ENCODE measurements around the gene SMO. TPM values are rescaled to one million over a fixed set of nuclear protein-coding genes. Genes with fewer than 3 reads are reported as not detected.

Gene SMO
- total RNA-seq, 1 experiment from 2014 or later = 15.7 TPM

DNA sequence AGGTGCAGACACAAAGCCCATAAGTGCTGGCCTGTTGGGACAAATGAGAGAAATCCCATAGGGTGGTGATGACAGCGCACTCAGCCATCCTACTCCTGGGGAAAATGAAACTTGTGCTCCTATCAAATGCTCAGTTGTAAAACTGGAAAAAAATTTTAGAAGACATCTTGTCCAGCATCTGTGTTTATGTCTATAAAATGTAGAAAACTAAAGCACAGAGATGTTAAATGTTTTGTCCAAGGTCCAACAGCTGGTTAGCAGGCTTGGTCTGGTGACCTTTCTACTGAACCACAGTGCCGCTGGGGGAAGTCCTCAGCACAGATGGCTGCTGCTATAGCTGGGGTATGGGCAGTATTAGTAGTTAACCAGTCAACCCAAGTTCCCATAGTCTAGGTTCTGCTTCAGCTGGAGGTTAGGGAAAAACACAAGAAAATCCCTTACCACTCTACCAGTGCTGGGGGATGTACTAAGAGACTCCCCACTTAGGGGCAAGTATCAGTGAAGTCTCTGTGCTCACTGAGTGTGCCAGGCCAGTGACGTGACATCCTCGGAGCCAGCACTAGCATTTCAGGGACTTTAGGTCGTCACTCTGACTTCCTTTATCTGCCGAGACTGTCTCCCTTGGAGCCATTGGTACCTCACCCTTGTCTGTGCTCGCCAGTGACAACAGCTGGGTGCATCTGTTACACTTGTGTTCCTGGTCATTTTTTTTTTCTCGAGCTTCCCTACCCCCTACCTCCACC, 42.0 kb upstream of the SMO start:
- no peak overlapping the region for H3K4me3 ChIP-seq (ENCODE audit: low read length)
- no peak overlapping the region for H2AFZ ChIP-seq (ENCODE audit: low read length)
- no peaks in the 10 kb centered on the region for H3K9me2 ChIP-seq (replicated peaks; ENCODE audit: low read length)
- no peaks in the 10 kb centered on the region for H4K20me1 ChIP-seq (ENCODE audit: low read length)
- no peak for ATAC-seq
- H3K79me2 ChIP-seq (ENCODE audit: low read length) = no peaks in the 10 kb centered on the region
- H3K9me3 ChIP-seq (ENCODE audit: low read length) = no peaks in the 10 kb centered on the region
- no peaks in the 10 kb centered on the region; the same call in 1 of the 2 replicates for H3K27me3 ChIP-seq (ENCODE audit: low read length)
- no TSS peak for BruUV-seq (replicated peaks)
- DNase-seq = no peak
- no peaks in the 10 kb centered on the region for H3F3A ChIP-seq (ENCODE audit: low read length, unreplicated experiment)
- H3K36me3 ChIP-seq (ENCODE audit: low read depth, low read length) = no peaks in the 10 kb centered on the region
- no peak overlapping the region for H3K27ac ChIP-seq (ENCODE audit: low read length)
- CTCF ChIA-PET = no interaction called here
- TF ChIP-seq, protein P1, sequence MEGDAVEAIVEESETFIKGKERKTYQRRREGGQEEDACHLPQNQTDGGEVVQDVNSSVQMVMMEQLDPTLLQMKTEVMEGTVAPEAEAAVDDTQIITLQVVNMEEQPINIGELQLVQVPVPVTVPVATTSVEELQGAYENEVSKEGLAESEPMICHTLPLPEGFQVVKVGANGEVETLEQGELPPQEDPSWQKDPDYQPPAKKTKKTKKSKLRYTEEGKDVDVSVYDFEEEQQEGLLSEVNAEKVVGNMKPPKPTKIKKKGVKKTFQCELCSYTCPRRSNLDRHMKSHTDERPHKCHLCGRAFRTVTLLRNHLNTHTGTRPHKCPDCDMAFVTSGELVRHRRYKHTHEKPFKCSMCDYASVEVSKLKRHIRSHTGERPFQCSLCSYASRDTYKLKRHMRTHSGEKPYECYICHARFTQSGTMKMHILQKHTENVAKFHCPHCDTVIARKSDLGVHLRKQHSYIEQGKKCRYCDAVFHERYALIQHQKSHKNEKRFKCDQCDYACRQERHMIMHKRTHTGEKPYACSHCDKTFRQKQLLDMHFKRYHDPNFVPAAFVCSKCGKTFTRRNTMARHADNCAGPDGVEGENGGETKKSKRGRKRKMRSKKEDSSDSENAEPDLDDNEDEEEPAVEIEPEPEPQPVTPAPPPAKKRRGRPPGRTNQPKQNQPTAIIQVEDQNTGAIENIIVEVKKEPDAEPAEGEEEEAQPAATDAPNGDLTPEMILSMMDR (conservative IDR thresholded peaks at IDR 0.05; ENCODE audit: low read depth, low read length) = no peak
- TF ChIP-seq EZH2 (IDR thresholded peaks at IDR 0.05; ENCODE audit: low read length, unreplicated experiment) (no peak), EZH2phosphoT487 (IDR thresholded peaks at IDR 0.05; ENCODE audit: borderline replicate concordance, low read length) (no peak)
- no peak overlapping the region for H3K4me2 ChIP-seq (ENCODE audit: low read length)
- H3K9ac ChIP-seq (ENCODE audit: low read length) = no peak overlapping the region
- intact Hi-C loops (cut with micrococcal nuclease) = no loop called here
- POLR2A ChIA-PET (ENCODE audit: unreplicated experiment) = no interaction called here
- no peaks in the 10 kb centered on the region for H3K4me1 ChIP-seq (ENCODE audit: insufficient read depth, low read length)

DNA sequence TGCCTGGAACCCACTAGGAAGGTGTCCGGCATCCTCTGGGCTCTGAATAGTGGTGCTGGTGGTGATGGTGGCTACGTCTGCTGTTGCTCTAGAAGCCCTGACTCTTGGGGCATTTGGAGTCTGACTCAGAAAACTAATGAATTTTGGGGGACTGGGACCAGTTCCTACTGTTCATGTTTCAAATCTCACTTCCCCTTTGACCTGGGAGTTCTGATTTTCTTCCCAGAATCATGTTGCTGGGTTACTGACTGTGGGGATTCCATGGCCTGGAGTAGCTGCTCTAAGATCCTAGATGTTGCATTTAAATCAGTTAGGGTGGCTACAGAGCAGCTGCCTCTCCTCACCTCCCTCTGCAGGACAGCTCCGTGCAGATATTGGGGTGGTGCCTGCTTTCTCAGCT, 40.7 kb upstream of the SMO start:
- no peaks in the 10 kb centered on the region for H4K20me1 ChIP-seq (ENCODE audit: low read length)
- no peak overlapping the region for H3K27ac ChIP-seq (ENCODE audit: low read length)
- no peaks in the 10 kb centered on the region for H3K36me3 ChIP-seq (ENCODE audit: low read depth, low read length)
- H3K9me3 ChIP-seq (ENCODE audit: low read length) = no peaks in the 10 kb centered on the region
- H3K4me3 ChIP-seq (ENCODE audit: low read length) = no peak overlapping the region
- H3K27me3 ChIP-seq (ENCODE audit: low read length) = no peaks in the 10 kb centered on the region; the same call in 1 of the 2 replicates
- no peaks in the 10 kb centered on the region for H3F3A ChIP-seq (ENCODE audit: low read length, unreplicated experiment)
- no peak for ATAC-seq
- DNase-seq = no peak
- TF ChIP-seq EZH2 (IDR thresholded peaks at IDR 0.05; ENCODE audit: low read length, unreplicated experiment) (no peak), EZH2phosphoT487 (IDR thresholded peaks at IDR 0.05; ENCODE audit: borderline replicate concordance, low read length) (no peak)
- TF ChIP-seq, protein P1 (conservative IDR thresholded peaks at IDR 0.05; ENCODE audit: low read depth, low read length) = no peak
- H3K4me1 ChIP-seq (ENCODE audit: insufficient read depth, low read length) = no peaks in the 10 kb centered on the region
- H3K9me2 ChIP-seq (replicated peaks; ENCODE audit: low read length) = no peaks in the 10 kb centered on the region
- H3K79me2 ChIP-seq (ENCODE audit: low read length) = no peaks in the 10 kb centered on the region
- ChIA-PET POLR2A (ENCODE audit: unreplicated experiment) (no interaction called here), CTCF (no interaction called here)
- H2AFZ ChIP-seq (ENCODE audit: low read length) = no peak overlapping the region
- H3K4me2 ChIP-seq (ENCODE audit: low read length) = no peak overlapping the region
- no TSS peak for BruUV-seq (replicated peaks)
- H3K9ac ChIP-seq (ENCODE audit: low read length) = no peak overlapping the region
- intact Hi-C loops (cut with micrococcal nuclease) = no loop called here

DNA sequence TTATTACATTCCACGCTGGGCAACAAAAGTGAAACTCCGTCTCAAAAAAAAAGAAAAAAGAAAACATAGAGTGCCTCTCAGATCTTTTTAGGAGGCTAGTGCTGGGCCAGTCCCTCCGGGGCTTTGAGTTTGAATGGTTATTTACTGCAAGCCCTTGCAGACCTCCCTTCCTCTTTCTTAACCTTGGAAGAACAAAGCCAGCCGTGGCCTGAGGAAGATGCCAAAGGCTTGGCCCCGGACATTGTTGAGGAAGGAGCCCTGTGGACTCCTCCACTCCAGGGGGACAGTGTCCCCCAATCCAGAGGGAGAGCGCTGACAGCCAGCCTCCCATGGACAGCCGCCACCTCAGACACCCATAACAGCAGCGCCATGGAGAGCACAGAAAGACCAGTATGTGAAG, 38.9 kb upstream of the SMO start:
- Histone ChIP-seq H3K9ac (ENCODE audit: low read length) (no peak overlapping the region), H4K20me1 (ENCODE audit: low read length) (no peaks in the 10 kb centered on the region), H3K4me2 (ENCODE audit: low read length) (no peak overlapping the region), H3K4me1 (ENCODE audit: insufficient read depth, low read length) (no peaks in the 10 kb centered on the region), H2AFZ (ENCODE audit: low read length) (no peak overlapping the region), H3K4me3 (ENCODE audit: low read length) (no peak overlapping the region), H3K27ac (ENCODE audit: low read length) (no peak overlapping the region), H3F3A (ENCODE audit: low read length, unreplicated experiment) (no peaks in the 10 kb centered on the region), H3K36me3 (ENCODE audit: low read depth, low read length) (no peaks in the 10 kb centered on the region), H3K9me2 (replicated peaks; ENCODE audit: low read length) (no peaks in the 10 kb centered on the region), H3K79me2 (ENCODE audit: low read length) (no peaks in the 10 kb centered on the region), H3K9me3 (ENCODE audit: low read length) (no peaks in the 10 kb centered on the region), H3K27me3 (ENCODE audit: low read length) (no peaks in the 10 kb centered on the region)
- no peak for TF ChIP-seq EZH2 (IDR thresholded peaks at IDR 0.05; ENCODE audit: low read length, unreplicated experiment)
- TF ChIP-seq, protein P1 (conservative IDR thresholded peaks at IDR 0.05; ENCODE audit: low read depth, low read length) = no peak
- no peak for TF ChIP-seq EZH2phosphoT487 (IDR thresholded peaks at IDR 0.05; ENCODE audit: borderline replicate concordance, low read length)
- ChIA-PET POLR2A (ENCODE audit: unreplicated experiment) (no interaction called here), CTCF (no interaction called here)
- BruUV-seq (replicated peaks) = no TSS peak
- DNase-seq = no peak
- ATAC-seq = no peak
- intact Hi-C loops (cut with micrococcal nuclease) = no loop called here
